Fibroblast of mammary gland (primary cell): ENCODE measurements around the gene AUTS2.

Experiments used
- DNase-seq: peaks from one replicate; pipeline ENCODE4 v3.0.0-alpha.2; 2010; ENCODE audit warnings: low read depth
- H3K4me3 ChIP-seq: 2 replicates; pipeline ENCODE4 v1.5.1; 2011; ENCODE audit warnings: low read depth, mild to moderate bottlenecking, low read length, moderate library complexity; ENCODE audit not compliant: control insufficient read depth
- TF ChIP-seq, protein P1 (sequence below): conservative IDR thresholded peaks from 2 replicates; pipeline ENCODE4 v1.5.1; 2011; ENCODE audit warnings: low read depth, low read length, inconsistent platforms; ENCODE audit not compliant: control insufficient read depth, insufficient read depth

Gene AUTS2

DNA sequence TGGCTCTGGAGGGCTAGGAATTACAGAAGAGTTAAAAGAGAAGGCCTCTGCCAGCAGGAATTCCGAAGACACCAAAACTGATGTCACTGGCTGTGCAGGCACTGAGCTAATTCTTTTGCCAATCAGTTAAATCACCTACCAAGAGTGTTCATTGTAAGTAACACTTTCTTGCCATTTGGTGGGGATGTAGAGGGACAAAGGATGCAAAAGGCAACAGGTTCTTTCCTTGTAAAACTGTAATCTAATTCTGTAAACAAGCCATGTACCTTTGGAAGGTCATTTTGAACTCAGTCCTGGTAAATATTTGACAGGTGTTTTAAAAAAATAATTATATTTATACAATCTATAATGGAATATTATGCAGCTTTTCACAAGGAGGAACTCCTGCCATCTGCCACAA is 438.4 kb downstream of the AUTS2 start:
- no peak overlapping the region for H3K4me3 ChIP-seq
- DNase-seq = no peak
- TF ChIP-seq, protein P1, sequence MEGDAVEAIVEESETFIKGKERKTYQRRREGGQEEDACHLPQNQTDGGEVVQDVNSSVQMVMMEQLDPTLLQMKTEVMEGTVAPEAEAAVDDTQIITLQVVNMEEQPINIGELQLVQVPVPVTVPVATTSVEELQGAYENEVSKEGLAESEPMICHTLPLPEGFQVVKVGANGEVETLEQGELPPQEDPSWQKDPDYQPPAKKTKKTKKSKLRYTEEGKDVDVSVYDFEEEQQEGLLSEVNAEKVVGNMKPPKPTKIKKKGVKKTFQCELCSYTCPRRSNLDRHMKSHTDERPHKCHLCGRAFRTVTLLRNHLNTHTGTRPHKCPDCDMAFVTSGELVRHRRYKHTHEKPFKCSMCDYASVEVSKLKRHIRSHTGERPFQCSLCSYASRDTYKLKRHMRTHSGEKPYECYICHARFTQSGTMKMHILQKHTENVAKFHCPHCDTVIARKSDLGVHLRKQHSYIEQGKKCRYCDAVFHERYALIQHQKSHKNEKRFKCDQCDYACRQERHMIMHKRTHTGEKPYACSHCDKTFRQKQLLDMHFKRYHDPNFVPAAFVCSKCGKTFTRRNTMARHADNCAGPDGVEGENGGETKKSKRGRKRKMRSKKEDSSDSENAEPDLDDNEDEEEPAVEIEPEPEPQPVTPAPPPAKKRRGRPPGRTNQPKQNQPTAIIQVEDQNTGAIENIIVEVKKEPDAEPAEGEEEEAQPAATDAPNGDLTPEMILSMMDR = no peak

DNA sequence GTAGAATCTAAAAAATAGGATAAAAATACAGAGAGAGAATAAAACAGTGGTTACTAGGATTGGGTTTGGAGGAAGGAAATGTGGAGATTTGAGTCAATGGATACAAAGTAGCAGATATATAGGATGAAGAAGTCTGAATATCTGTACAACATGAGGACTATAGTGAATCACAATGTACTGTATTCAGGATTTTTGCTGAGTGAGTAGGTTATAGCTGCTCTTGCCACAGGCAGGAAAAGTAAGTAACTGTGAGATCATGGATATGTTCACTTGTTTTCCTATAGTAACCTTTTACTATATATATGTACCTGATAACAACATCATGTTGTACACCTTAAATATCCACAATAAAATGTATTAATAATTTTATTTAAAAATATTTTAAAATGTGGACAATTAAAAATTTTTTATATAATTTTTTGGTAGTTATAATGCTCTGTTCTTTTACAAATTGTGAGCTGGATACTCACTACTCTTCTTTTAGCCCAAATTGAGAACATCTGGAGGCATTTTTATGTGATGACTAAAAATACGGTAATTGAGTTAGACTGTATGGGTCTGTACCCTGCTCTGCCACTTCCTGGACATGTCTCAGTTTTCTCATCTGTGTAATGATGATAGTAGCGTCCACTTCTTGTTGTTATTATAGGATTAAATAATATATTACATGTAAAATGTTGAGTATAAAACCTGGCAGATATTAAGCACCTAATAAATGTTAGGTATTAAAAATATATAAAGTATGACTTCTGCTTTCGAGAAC is 439.1 kb downstream of the AUTS2 start:
- H3K4me3 ChIP-seq = no peak overlapping the region
- DNase-seq = peak; percentile 84
- TF ChIP-seq, protein P1 = no peak

DNA sequence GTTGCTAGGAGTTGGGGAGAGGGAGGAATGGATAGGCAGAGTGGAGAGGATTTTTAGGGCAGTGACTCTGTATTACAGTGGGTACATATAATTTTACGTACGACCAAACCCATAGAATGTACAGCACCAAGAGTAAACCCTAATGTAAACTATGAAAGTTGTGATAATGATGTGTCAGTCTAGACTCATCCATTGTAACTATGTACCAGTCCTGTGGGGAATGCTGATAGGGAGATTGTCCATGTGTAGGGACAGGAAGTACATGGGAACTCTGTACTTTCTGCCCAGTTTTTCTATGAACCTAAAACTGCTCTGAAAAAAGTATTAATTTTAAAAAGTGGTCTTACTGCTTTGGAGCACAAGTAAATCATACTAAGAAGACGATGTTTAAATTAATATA is 441.8 kb downstream of the AUTS2 start:
- H3K4me3 ChIP-seq = no peak overlapping the region
- peak; percentile 58 for DNase-seq

DNA sequence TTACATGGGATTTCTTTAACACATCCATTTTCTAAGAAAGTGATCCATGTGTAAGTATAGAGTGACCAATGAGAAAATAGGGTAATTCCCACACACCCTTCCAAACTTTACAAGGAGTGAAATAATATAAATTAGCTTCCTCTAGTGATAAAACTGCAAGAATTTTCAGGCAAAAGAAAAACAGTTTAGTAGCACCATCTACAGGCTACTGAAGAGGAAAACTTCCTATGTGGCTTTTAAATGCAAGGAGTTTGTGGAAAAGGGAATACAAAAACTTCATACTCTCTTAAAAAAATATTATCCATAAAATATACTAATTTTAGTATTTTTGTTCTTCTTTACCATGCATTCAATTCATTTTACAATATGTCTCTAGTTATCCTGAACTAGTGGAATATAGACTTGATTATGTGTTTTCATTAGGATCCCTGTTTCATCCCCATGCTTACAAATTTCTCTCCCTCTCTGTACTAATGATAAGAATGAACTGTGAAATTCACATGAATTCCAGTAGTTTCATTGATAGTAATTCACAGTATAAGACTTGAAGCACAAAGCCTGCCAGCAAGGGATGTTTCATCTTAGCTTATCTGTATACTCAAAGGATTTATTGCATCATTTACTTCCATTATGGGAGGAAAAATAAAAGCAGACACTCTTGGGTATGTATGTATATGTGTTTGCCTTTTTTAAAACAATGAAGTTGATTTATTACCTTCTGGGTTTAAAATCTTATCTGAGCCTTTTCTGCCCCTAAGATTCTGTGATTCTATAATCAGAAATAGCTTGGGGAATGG is 442.9 kb downstream of the AUTS2 start:
- TF ChIP-seq, protein P1 = peak; percentile 56
- H3K4me3 ChIP-seq = no peak overlapping the region
- peak; percentile 65 for DNase-seq

More for the DNA sequence above, 441.8 kb downstream of the AUTS2 start:
- TF ChIP-seq, protein P1 = no peak

DNA sequence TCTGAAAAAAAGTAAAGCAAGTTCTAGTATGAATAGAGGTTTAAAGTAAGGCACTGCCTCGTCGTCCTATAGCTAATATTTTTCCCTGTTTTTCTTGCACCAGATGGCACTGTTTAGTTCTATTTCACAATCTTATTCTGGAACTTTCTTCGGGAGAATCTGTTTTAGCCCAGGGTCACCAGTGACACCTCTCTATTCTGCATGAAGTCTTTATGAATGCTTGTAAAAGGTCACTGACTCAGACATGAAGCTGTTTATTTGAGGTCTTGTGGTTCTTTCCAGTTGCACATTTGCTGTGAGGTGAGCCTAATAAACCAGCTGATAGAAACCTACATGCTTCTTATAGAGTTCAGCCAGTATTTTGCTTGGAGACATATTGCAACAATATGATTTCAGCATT is 444.3 kb downstream of the AUTS2 start:
- H3K4me3 ChIP-seq = no peak overlapping the region
- DNase-seq = peak; percentile 88
- TF ChIP-seq, protein P1 = peak; percentile 42

DNA sequence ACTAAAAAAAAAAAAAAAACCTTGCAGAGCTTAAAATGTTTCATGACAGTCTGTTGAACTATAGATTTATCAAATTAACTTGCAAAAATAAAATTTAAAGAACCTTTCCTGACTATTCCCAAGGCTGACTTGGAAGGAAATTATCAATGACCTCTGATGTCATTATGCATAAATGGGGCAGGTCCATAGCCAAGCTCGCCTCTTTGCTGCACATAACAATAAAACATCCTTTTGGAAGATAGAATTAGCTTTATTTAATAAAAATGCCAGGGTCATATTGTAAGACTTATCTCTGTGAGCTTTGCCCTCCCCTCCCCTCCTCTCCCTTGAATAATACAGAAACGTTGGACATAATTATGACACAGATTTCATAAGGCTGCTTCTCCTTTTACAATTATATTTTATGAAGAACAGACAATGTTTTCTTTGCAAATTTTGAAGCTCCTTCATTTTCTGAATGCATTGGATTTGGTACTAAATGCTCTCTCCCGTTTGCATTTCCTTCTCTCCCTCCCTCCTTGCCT is 444.8 kb downstream of the AUTS2 start:
- DNase-seq = no peak
- TF ChIP-seq, protein P1 = no peak
- no peak overlapping the region for H3K4me3 ChIP-seq
